Ureter (tissue), 1 donor: ENCODE data around the gene TUBB2A. TPM values are rescaled to one million over a fixed set of nuclear protein-coding genes. Genes with fewer than 3 reads are reported as not detected.

Experiments used
- DNase-seq: peaks from one replicate; pipeline ENCODE4 v3.0.0-alpha.2; 2020; ENCODE audit warnings: low spot score
- total RNA-seq: library from RNA; stranded (reverse); gene quantifications from one replicate; pipeline ENCODE4 v1.2.4, GENCODE V29; 2023
- donor health status: DM: yes; HTN: yes; CAD: no.

Gene TUBB2A
- total RNA-seq, 1 donor from 2014 or later = 21.5 TPM

- no peak for DNase-seq
These were observed 32.7 kb downstream of the TUBB2A start for GRCh38 chr6:3124667-3125066.

GRCh38 chr6:3122823-3123182 is 34.5 kb downstream of the TUBB2A start:
- DNase-seq = no peak

GRCh38 chr6:3120765-3121089 is 36.6 kb downstream of the TUBB2A start:
- DNase-seq = no peak

GRCh38 chr6:3119040-3119723 is 38.2 kb downstream of the TUBB2A start:
- DNase-seq = no peak

GRCh38 chr6:3118353-3119039 is 38.8 kb downstream of the TUBB2A start, which contains the start of gene BPHL:
BPHL (plus strand) TSS chr6:3118711; CDS start chr6:3118741, 30 bp downstream.
- peak; percentile 99 for DNase-seq

- no peak for DNase-seq
These were observed 39.4 kb downstream of the TUBB2A start for GRCh38 chr6:3117912-3118352.

- DNase-seq = no peak
These were observed 43.0 kb downstream of the TUBB2A start for GRCh38 chr6:3114377-3114776.

GRCh38 chr6:3109761-3110160 is 47.6 kb downstream of the TUBB2A start:
- DNase-seq = no peak

- no peak for DNase-seq
These were observed 48.5 kb downstream of the TUBB2A start for GRCh38 chr6:3108746-3109414.

Other genes with a start within 250 kb of the TUBB2A start
- gene SERPINB6, start 186.0 kb downstream of the TUBB2A start, total RNA-seq = 121 TPM
- 27.0 TPM for gene NQO2, start 157.7 kb downstream of the TUBB2A start, total RNA-seq
- 28.4 TPM for gene RIPK1, start 89.0 kb downstream of the TUBB2A start, total RNA-seq
- 35.6 TPM for gene BPHL, start 38.8 kb downstream of the TUBB2A start, total RNA-seq
- 2.8 TPM for gene TUBB2B, start 70.1 kb upstream of the TUBB2A start, total RNA-seq
- gene PSMG4, start 101.4 kb upstream of the TUBB2A start, total RNA-seq = 38.9 TPM